ENCODE measurements around the gene DCAF17. TPM values are rescaled to one million over a fixed set of nuclear protein-coding genes. Genes with fewer than 3 reads are reported as not detected.

The DCAF17 gene
- total and polyA plus RNA-seq, 2 donors from 2014 or later: 4.9 to 18.5 TPM

DNA sequence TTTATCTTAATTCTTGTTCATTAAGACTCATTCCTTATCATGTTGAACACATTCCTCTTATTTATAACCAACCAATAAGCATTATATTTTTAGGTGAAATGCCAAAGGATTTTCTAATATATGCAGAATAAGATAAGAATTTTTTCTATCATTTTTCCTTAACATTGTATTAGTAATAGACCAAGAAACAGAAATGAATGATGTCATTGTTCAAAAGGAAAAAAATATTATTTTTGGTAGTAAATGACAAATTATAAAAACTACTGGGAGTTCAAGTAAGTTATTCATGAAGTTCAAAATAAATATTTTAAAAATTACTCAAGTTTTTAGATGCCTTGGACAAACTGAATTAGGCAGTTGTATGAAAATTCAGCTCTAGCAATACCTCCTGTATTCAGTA is 25.5 kb downstream of the DCAF17 start:
- TF ChIP-seq, protein P1, sequence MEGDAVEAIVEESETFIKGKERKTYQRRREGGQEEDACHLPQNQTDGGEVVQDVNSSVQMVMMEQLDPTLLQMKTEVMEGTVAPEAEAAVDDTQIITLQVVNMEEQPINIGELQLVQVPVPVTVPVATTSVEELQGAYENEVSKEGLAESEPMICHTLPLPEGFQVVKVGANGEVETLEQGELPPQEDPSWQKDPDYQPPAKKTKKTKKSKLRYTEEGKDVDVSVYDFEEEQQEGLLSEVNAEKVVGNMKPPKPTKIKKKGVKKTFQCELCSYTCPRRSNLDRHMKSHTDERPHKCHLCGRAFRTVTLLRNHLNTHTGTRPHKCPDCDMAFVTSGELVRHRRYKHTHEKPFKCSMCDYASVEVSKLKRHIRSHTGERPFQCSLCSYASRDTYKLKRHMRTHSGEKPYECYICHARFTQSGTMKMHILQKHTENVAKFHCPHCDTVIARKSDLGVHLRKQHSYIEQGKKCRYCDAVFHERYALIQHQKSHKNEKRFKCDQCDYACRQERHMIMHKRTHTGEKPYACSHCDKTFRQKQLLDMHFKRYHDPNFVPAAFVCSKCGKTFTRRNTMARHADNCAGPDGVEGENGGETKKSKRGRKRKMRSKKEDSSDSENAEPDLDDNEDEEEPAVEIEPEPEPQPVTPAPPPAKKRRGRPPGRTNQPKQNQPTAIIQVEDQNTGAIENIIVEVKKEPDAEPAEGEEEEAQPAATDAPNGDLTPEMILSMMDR (IDR thresholded peaks at IDR 0.05; ENCODE audit: borderline replicate concordance, extremely low read depth, insufficient read depth): no peak
- no peaks in the 10 kb centered on the region for H3K4me1 ChIP-seq (ENCODE audit: control insufficient read depth in 2 of 3, insufficient read depth in 2 of 3, low read depth in 1 of 3, low read length in 3 of 3)
- DNase-seq (no peak), FAIRE-seq (peak; percentile 13)
- peaks cover 0 to 3% (median 0%) of the 10 kb centered on the region in 3 donors for H3K9me3 ChIP-seq (ENCODE audit: control insufficient read depth in 2 of 3, insufficient read depth in 1 of 3, low read length in 3 of 3)
- peaks cover 0 to 14% (median 3%) of the 10 kb centered on the region in 3 donors for H3K36me3 ChIP-seq (ENCODE audit: control insufficient read depth in 2 of 3, insufficient read depth in 3 of 3, low read length in 3 of 3)
- no peak overlapping the region for H3K4me3 ChIP-seq (ENCODE audit: low read length in 3 of 3)
- no peak overlapping the region for H3K27ac ChIP-seq (ENCODE audit: low read depth in 2 of 2, low read length in 2 of 2)
- intact Hi-C loops (cut with DNase I): no loop called here
- no peak overlapping the region for H3K9ac ChIP-seq (ENCODE audit: low read length in 3 of 3)
- no peaks in the 10 kb centered on the region for H3K27me3 ChIP-seq (ENCODE audit: control insufficient read depth, insufficient read depth, low read length)

DNA sequence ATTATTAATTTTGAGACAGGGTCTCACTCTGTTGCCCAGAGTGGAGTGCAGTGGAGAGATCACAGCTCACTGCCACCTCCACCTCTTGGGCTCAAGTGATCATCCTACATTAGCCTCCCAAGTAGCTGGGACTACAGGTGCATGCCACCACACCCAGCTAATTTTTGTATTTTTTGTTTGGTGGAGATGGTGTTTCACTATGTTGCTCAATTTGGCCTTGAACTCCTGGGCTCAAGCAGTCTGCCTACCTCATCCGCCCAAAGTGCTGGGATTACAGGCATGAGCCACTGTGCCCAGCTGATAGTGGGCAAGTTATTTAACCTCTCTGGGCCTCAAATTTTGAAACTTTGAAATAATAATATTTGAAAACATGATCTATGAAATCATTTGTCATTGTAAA is 26.5 kb downstream of the DCAF17 start:
- Histone ChIP-seq H3K9me3 (ENCODE audit: control insufficient read depth in 2 of 3, insufficient read depth in 1 of 3, low read length in 3 of 3) (peaks cover 0 to 3% (median 0%) of the 10 kb centered on the region in 3 donors), H3K9ac (ENCODE audit: low read length in 3 of 3) (no peak overlapping the region), H3K4me1 (ENCODE audit: control insufficient read depth in 2 of 3, insufficient read depth in 2 of 3, low read depth in 1 of 3, low read length in 3 of 3) (no peaks in the 10 kb centered on the region), H3K27me3 (ENCODE audit: control insufficient read depth, insufficient read depth, low read length) (no peaks in the 10 kb centered on the region), H3K4me3 (ENCODE audit: low read length in 3 of 3) (no peak overlapping the region), H3K27ac (ENCODE audit: low read depth in 2 of 2, low read length in 2 of 2) (no peak overlapping the region), H3K36me3 (ENCODE audit: control insufficient read depth in 2 of 3, insufficient read depth in 3 of 3, low read length in 3 of 3) (peaks cover 0 to 14% (median 3%) of the 10 kb centered on the region in 3 donors)
- TF ChIP-seq, protein P1 (IDR thresholded peaks at IDR 0.05; ENCODE audit: borderline replicate concordance, extremely low read depth, insufficient read depth): no peak
- no peak for FAIRE-seq
- intact Hi-C loops (cut with DNase I): no loop called here
- no peak for DNase-seq

DNA sequence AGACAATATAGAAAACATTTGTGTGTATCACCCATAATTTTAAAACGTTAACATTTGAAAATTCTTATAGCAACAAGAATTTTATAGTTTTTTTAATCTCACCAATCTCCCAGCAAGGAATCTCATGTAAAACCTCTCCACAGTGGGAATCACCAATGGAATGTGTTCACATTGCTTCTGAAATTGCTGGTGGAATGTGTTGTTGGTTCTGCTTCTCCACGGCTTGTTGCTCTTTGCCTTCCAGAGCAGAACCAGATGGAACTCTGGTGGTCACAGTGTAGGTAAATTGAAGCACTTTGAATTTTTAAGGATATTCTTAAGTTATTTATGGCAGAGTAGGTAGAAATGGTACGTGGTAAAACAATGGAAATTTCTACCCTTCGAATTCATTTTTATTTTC is 35.1 kb downstream of the DCAF17 start:
- Histone ChIP-seq H3K9ac (ENCODE audit: low read length in 3 of 3) (no peak overlapping the region), H3K4me1 (ENCODE audit: control insufficient read depth in 2 of 3, insufficient read depth in 2 of 3, low read depth in 1 of 3, low read length in 3 of 3) (no peaks in the 10 kb centered on the region), H3K27ac (ENCODE audit: low read depth in 2 of 2, low read length in 2 of 2) (no peak overlapping the region), H3K36me3 (ENCODE audit: control insufficient read depth in 2 of 3, insufficient read depth in 3 of 3, low read length in 3 of 3) (peaks cover 2 to 12% (median 2%) of the 10 kb centered on the region in 3 donors), H3K9me3 (ENCODE audit: control insufficient read depth in 2 of 3, insufficient read depth in 1 of 3, low read length in 3 of 3) (no peaks in the 10 kb centered on the region), H3K27me3 (ENCODE audit: control insufficient read depth, insufficient read depth, low read length) (no peaks in the 10 kb centered on the region), H3K4me3 (ENCODE audit: low read length in 3 of 3) (no peak overlapping the region)
- FAIRE-seq (no peak), DNase-seq (peak in 2 of 5 donors; percentile 10 to 15)
- intact Hi-C loops (cut with DNase I): no loop called here
- TF ChIP-seq, protein P1 (IDR thresholded peaks at IDR 0.05; ENCODE audit: borderline replicate concordance, extremely low read depth, insufficient read depth): no peak

DNA sequence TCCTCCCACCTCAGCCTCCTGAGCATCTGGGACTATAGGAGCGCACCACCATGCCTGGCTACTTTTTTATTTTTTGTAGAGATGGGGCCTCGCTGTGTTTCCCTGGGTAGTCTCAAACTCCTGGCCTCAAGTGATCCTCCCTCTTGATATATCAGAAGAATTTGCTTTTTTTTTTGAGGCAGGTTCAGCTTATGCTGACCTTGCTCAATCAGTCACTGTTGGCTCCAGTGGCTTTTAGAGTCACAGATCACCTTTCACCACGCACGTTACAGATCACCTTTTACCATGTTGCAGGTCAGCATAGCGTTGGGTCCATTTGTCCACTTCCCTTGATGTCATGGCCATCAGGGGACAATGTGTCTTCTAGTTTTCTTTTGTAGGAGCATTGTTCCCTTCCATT is 36.1 kb downstream of the DCAF17 start:
- H3K4me1 ChIP-seq (ENCODE audit: control insufficient read depth in 2 of 3, insufficient read depth in 2 of 3, low read depth in 1 of 3, low read length in 3 of 3): no peaks in the 10 kb centered on the region
- no peaks in the 10 kb centered on the region for H3K9me3 ChIP-seq (ENCODE audit: control insufficient read depth in 2 of 3, insufficient read depth in 1 of 3, low read length in 3 of 3)
- no peak for DNase-seq
- no peaks in the 10 kb centered on the region for H3K27me3 ChIP-seq (ENCODE audit: control insufficient read depth, insufficient read depth, low read length)
- TF ChIP-seq, protein P1 (IDR thresholded peaks at IDR 0.05; ENCODE audit: borderline replicate concordance, extremely low read depth, insufficient read depth): no peak
- no peak overlapping the region for H3K9ac ChIP-seq (ENCODE audit: low read length in 3 of 3)
- intact Hi-C loops (cut with DNase I): no loop called here
- FAIRE-seq: no peak
- H3K27ac ChIP-seq (ENCODE audit: low read depth in 2 of 2, low read length in 2 of 2): no peak overlapping the region
- no peak overlapping the region for H3K4me3 ChIP-seq (ENCODE audit: low read length in 3 of 3)
- peaks cover 2 to 12% (median 2%) of the 10 kb centered on the region in 3 donors for H3K36me3 ChIP-seq (ENCODE audit: control insufficient read depth in 2 of 3, insufficient read depth in 3 of 3, low read length in 3 of 3)
